Thyroid gland (tissue), 4 donors: Measurements from ENCODE around the gene ZBED4. TPM values are rescaled to one million over a fixed set of nuclear protein-coding genes. Genes with fewer than 3 reads are reported as not detected.

Experiments used
- DNase-seq, 2 donors: peaks; one replicate each; pipeline ENCODE4 v3.0.0-alpha.2; 2019
- H3K27ac ChIP-seq, 3 donors: fragments of 200-600 bp; sonication (generic); 1 replicate in 2 of 3; 2 replicates in 1 of 3; pipeline ENCODE4 v1.5.1; 2016 to 2019; ENCODE audit warnings: mild to moderate bottlenecking in 1 of 3, moderate library complexity in 1 of 3
- H3K27me3 ChIP-seq: fragments of 200-600 bp; sonication (generic); one replicate; pipeline ENCODE4 v1.5.1; 2019
- H3K36me3 ChIP-seq, 2 donors: fragments of 200-600 bp; sonication (generic); one replicate each; pipeline ENCODE4 v1.5.1; 2016 to 2019
- H3K4me1 ChIP-seq, 2 donors: fragments of 200-600 bp; sonication (generic); one replicate each; pipeline ENCODE4 v1.5.1; 2017 to 2019
- H3K4me3 ChIP-seq, 3 donors: fragments of 200-600 bp; sonication (generic); replicated peaks in 1 of 3; 1 replicate in 2 of 3; 2 replicates in 1 of 3; pipeline ENCODE4 v1.5.1; 2016; ENCODE audit warnings: mild to moderate bottlenecking in 1 of 3
- H3K9me3 ChIP-seq: fragments of 200-600 bp; sonication (generic); one replicate; pipeline ENCODE4 v1.5.1; 2017
- POLR2A ChIP-seq, 2 donors: fragments of 450-650 bp; IDR thresholded peaks; one replicate each; pipeline ENCODE4 v1.6.1; 2017; ENCODE audit warnings: antibody characterized with exemption in 2 of 2, mild to moderate bottlenecking in 2 of 2, moderate library complexity in 1 of 2
- WGBS, 2 donors: methylation state at CpG; one replicate each; pipeline ENCODE4 v1.1.5; 2017; 5-methylcytosine and 5-hydroxymethylcytosine counted together
- intact Hi-C: fragments of 100-400 bp; cut with DNase I; formaldehyde crosslinking; loops from one replicate; pipeline ENCODE4 v1.15.1; 2023
- total RNA-seq, 4 donors: library from RNA; depleted of rRNA; stranded (reverse); fragments of >200 nt; gene quantifications; one replicate each; pipeline ENCODE4 v1.2.3, GENCODE V29; 2016
- TF ChIP-seq, protein P1 (sequence below), 6 experiments: fragments of 200-600 bp in 3 of 6; fragments of 450-650 bp in 3 of 6; sonication (generic) in 3 of 6; IDR thresholded peaks; one replicate each; pipeline ENCODE4 v1.5.1; 2016 to 2019; ENCODE audit warnings: antibody characterized with exemption in 6 of 6, mild to moderate bottlenecking in 2 of 6, inconsistent platforms in 1 of 6, moderate library complexity in 1 of 6

Gene ZBED4
- total RNA-seq, 4 donors from 2014 or later: 9.4 to 15.8 (median 10.1) TPM

DNA sequence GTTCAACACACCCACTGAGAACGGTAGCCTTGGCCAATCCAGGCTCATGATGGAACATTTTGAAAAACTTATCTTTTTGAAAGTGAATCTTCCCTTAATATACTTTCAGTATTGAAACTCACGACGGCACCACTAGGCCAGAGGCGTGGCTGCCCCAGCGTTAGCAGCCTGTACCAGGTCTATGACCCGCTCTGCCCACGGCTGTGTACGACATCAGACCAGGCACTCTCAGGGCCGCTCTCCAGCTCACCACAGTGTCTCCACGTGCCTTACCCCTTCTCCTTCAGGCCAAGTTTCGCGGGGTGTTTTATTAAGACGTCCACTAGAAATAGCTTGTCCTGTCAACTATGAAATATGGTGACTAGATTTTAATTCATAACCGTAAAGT lies 33.4 kb downstream of the ZBED4 start:
- peak; percentile 22 to 29 for DNase-seq
- no peaks in the 10 kb centered on the region for H3K27me3 ChIP-seq
- no peaks in the 10 kb centered on the region for H3K9me3 ChIP-seq
- peaks cover 4 to 24% of the 10 kb centered on the region in 2 donors for H3K36me3 ChIP-seq
- no peak overlapping the region for H3K27ac ChIP-seq
- 67 to 87% methylated on average over 14 of the region's 14 CpGs for WGBS, 2 donors
- peaks cover 7 to 21% of the 10 kb centered on the region in 2 donors for H3K4me1 ChIP-seq
- TF ChIP-seq POLR2A (IDR thresholded peaks at IDR 0.05): no peak
- TF ChIP-seq, protein P1, sequence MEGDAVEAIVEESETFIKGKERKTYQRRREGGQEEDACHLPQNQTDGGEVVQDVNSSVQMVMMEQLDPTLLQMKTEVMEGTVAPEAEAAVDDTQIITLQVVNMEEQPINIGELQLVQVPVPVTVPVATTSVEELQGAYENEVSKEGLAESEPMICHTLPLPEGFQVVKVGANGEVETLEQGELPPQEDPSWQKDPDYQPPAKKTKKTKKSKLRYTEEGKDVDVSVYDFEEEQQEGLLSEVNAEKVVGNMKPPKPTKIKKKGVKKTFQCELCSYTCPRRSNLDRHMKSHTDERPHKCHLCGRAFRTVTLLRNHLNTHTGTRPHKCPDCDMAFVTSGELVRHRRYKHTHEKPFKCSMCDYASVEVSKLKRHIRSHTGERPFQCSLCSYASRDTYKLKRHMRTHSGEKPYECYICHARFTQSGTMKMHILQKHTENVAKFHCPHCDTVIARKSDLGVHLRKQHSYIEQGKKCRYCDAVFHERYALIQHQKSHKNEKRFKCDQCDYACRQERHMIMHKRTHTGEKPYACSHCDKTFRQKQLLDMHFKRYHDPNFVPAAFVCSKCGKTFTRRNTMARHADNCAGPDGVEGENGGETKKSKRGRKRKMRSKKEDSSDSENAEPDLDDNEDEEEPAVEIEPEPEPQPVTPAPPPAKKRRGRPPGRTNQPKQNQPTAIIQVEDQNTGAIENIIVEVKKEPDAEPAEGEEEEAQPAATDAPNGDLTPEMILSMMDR (IDR thresholded peaks at IDR 0.05): no peak
- intact Hi-C loops: no loop called here
- no peak overlapping the region for H3K4me3 ChIP-seq

DNA sequence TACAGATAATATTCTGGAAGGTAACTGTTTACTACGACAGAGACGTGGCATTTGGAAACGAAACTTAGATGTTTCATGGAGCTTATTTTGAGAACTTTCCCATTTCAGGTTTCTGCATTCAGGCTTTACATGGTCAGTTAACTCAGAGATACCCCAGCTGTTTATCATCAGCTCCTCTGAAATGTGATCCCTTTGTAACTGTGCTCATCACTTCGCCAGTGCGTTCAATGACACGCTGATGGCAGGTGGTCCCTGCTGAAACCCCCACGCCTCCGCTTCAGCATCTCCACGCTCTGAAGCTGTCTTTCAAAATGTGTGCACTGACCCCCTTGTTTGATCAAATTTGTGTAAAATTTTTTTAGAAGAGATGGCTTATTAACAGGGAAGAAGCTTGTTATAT lies 34.1 kb downstream of the ZBED4 start:
- Histone ChIP-seq H3K9me3 (no peaks in the 10 kb centered on the region), H3K27me3 (no peaks in the 10 kb centered on the region), H3K27ac (no peak overlapping the region), H3K4me3 (no peak overlapping the region), H3K36me3 (peaks cover 4 to 24% of the 10 kb centered on the region in 2 donors), H3K4me1 (peaks cover 7 to 21% of the 10 kb centered on the region in 2 donors)
- 92 to 95% methylated on average over 9 of the region's 9 CpGs for WGBS, 2 donors
- intact Hi-C loops: no loop called here
- TF ChIP-seq, protein P1 (IDR thresholded peaks at IDR 0.05): no peak
- no peak for TF ChIP-seq POLR2A (IDR thresholded peaks at IDR 0.05)
- no peak for DNase-seq

DNA sequence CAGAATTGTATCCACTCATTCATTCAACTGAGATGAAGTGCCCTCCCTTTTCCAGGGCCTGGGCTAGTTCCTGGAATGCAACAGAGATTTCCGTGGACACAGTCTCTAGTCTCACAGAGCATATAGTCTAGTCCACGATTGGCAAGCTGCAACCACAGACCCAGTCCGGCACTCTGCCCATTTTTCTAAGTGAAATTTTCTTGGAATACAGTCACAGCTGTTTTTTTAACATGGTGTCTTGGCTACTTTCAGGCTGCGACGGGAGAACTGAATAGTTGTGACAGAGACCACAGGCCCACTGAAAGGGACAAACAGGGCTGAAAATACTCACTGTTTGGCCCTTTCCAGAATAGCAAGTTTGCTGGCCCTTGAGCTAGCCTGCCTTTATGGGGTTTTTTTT lies 35.4 kb downstream of the ZBED4 start:
- DNase-seq: peak; percentile 44 to 48
- peaks cover 4 to 22% of the 10 kb centered on the region in 2 donors for H3K36me3 ChIP-seq
- peaks cover 7 to 21% of the 10 kb centered on the region in 2 donors for H3K4me1 ChIP-seq
- H3K9me3 ChIP-seq: no peaks in the 10 kb centered on the region
- H3K27ac ChIP-seq: peak overlapping the region in 2 of 3 donors; percentile 27 to 63
- no peak overlapping the region for H3K4me3 ChIP-seq
- TF ChIP-seq POLR2A (IDR thresholded peaks at IDR 0.05): no peak
- TF ChIP-seq, protein P1 (IDR thresholded peaks at IDR 0.05): no peak
- 30 to 47% methylated on average over 5 of the region's 5 CpGs for WGBS, 2 donors
- H3K27me3 ChIP-seq: no peaks in the 10 kb centered on the region
- intact Hi-C loops: no loop called here

DNA sequence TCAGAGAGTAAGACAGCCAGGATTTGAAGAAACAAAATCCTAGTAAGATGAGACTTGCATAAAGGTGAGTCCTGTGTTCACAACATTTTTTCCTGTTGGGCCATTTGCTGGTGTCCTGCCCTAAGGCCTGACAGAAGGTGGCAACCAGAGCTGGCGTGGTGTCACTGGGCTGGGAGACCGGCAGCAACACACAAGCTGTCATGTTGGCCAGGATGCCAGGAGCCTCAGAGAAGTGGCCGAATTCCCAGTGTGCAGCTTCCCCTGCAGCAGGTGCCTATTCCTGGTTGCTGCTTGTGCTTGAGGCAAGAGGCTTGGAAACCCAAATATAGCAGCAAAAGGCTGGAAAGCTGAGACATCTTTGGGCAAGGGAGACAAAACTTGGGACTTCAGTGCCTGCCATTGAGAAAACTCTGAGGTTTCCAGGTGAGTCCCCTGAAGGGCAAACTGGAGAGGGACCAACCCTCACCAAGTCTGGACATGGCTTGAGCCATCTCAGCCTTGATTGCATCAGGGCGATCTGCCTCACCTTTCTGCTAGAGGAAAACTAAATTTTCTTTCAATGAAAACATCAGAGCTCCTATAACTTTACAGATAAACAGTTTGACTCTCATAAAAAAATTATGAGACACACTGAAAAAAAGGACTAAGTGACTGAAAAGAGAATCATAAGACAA lies 38.7 kb downstream of the ZBED4 start:
- Histone ChIP-seq H3K27ac (no peak overlapping the region), H3K36me3 (peaks cover 0 to 4% of the 10 kb centered on the region in 2 donors), H3K9me3 (no peaks in the 10 kb centered on the region), H3K27me3 (no peaks in the 10 kb centered on the region), H3K4me3 (no peak overlapping the region), H3K4me1 (peaks cover 7 to 21% of the 10 kb centered on the region in 2 donors)
- TF ChIP-seq POLR2A (IDR thresholded peaks at IDR 0.05): no peak
- 89 to 94% methylated on average over 4 of the region's 4 CpGs for WGBS, 2 donors
- intact Hi-C loops: no loop called here
- DNase-seq: no peak

DNA sequence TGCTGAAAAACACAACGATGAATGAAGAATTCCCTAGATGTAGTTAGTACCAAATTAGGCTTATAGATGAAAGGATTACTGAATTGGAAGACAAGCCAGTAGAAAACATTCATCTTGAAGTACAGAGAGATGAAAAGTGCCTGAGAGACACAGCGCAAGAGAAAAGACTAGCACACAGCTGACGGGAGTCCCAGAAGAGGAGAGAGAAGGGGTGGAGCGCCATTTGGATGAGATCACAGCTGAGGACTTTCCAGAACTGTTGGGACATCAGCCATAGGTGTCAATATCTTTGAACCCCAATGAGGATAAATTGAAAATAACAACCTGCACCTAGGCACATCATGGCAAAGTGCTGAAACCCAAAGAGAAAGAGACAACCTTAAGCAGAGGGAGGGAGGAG lies 39.4 kb downstream of the ZBED4 start:
- H3K4me1 ChIP-seq: peaks cover 7 to 15% of the 10 kb centered on the region in 2 donors
- no peak for DNase-seq
- 84 to 92% methylated on average over 4 of the region's 4 CpGs for WGBS, 2 donors
- no peaks in the 10 kb centered on the region for H3K9me3 ChIP-seq
- H3K4me3 ChIP-seq: no peak overlapping the region
- H3K27me3 ChIP-seq: no peaks in the 10 kb centered on the region
- no peak for TF ChIP-seq POLR2A (IDR thresholded peaks at IDR 0.05)
- TF ChIP-seq, protein P1 (IDR thresholded peaks at IDR 0.05): no peak
- no peak overlapping the region for H3K27ac ChIP-seq
- no peaks in the 10 kb centered on the region for H3K36me3 ChIP-seq
- intact Hi-C loops: no loop called here
